HepG2 (cell line): ENCODE measurements around the gene TNS1.

ENCODE experiments used
- CTCF ChIP-seq: sonication (generic); formaldehyde crosslinking; IDR thresholded peaks from 2 replicates; pipeline ENCODE4 v1.5.0; 2020; ENCODE audit warnings: mild to moderate bottlenecking, missing genetic modification reagents, moderate library complexity
- NONO ChIP-seq, 2 experiments: fragments of 450-650 bp in 1 of 2; sonication (generic) in 1 of 2; formaldehyde crosslinking in 1 of 2; IDR thresholded peaks in 1 of 2; conservative IDR thresholded peaks in 1 of 2; 2 replicates each; pipeline versions ENCODE4 v1.6.1 to v1.8.0; 2017 to 2022; ENCODE audit warnings: mild to moderate bottlenecking in 1 of 2, missing genetic modification reagents in 1 of 2, moderate library complexity in 1 of 2
- POLR2A ChIP-seq, 2 experiments: IDR thresholded peaks; 2 replicates each; pipeline ENCODE4 v1.6.1; 2011; ENCODE audit warnings: low read depth in 2 of 2, low read length in 2 of 2, mild to moderate bottlenecking in 1 of 2, moderate library complexity in 1 of 2; ENCODE audit not compliant: insufficient read depth in 1 of 2
- SMC3 ChIP-seq: IDR thresholded peaks from 2 replicates; pipeline ENCODE4 v1.6.1; 2011; ENCODE audit warnings: low read length, improper control_type of control experiment
- ZNF780A ChIP-seq: sonication (generic); formaldehyde crosslinking; IDR thresholded peaks from 2 replicates; pipeline ENCODE4 v1.8.0; 2022; ENCODE audit warnings: mild to moderate bottlenecking, missing genetic modification reagents, moderate library complexity

- TF ChIP-seq SMC3 (no peak), POLR2A (IDR thresholded peaks at IDR 0.05; ENCODE audit: insufficient read depth in 1 of 2, low read depth in 2 of 2, low read length in 2 of 2) (no peak), CTCF (CRISPR knock-in tag) (no peak), NONO (IDR thresholded peaks at IDR 0.05) (no peak), NONO (CRISPR knock-in tag; conservative IDR thresholded peaks at IDR 0.05) (no peak), ZNF780A (CRISPR knock-in tag) (no peak)
Observed at GRCh38 chr2:218031771-218032257, 29.0 kb upstream of the TNS1 start.
